ENCODE measurements around the gene TAAR8.
"Not testable (repeated sequence)": the region's sequence is repeated elsewhere in the genome, so short reads cannot be mapped to it uniquely, and the experiment has no call there.

The TAAR8 gene

DNA sequence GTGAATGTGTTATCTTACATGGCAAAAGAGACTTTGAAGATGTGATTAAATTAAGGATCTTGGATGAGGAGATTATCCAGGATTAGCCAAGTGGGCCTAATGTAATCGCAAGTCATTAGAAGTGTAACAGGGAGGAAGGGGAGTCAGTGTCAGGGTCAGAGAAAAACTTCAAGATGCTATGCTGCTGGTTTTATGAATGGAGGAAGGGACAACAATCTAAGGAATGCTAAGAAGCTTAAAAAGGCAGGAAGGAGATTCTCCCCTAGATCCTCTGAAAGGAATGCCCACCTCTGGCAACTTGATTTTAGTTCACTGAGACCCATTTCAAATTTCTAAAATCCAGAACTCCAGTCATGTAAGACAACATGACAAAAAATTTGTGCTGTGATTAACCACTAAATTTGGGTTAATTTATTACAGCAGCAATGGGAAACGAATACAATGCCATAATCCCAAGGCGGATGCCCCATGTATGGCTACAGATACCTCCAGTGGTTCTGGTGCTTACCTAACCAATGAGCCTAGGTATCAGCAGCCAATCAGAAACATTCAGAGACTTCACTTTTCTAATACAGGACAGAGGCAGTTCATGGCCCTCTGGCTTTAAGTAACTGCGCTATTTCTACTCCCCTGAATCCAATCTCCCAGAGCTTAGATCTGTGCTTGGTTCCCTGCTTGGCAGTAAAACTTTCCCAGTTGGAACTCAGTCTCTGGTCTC lies 3.6 kb upstream of the TAAR8 start:
- DNase-seq: no peak

DNA sequence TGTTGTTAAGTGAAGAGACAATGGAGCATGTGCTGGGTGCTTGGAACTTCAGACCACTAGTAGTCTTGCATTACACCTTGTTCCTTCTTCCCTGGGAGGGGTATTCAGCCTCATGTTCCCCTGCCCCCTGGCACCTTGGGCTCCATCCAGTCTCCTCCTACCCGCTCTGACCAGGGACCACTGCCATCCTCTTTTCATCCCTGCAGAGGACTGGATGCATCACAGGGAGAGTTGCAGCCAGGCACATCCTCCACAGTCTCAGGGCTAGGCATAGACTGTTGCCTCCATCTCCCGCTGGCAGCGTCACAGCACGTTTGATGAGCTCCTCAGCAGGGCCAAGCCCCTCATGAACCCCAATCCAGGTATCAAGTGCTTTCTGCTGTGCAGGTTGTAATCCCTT lies 1.3 kb upstream of the TAAR8 start:
- no peak for DNase-seq

DNA sequence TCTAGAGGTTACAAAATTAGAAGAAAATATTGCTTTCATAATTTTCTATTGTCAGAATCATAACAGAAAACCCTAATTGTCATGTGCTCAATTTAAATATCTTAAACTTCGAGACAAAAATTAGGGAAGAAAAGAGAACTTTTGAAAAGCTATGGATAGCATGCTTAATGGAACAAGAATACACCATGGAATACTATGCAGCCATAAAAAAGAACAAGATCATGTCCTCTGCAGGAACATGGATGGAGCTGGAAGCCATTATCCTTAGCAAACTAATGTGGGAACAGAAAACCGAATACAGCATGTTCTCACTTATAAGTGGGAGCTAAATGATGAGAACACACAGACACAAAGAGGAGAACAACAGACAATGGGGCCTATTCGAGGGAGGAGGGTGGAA lies 7.6 kb downstream of the TAAR8 start:
- not testable (repeated sequence) for DNase-seq

DNA sequence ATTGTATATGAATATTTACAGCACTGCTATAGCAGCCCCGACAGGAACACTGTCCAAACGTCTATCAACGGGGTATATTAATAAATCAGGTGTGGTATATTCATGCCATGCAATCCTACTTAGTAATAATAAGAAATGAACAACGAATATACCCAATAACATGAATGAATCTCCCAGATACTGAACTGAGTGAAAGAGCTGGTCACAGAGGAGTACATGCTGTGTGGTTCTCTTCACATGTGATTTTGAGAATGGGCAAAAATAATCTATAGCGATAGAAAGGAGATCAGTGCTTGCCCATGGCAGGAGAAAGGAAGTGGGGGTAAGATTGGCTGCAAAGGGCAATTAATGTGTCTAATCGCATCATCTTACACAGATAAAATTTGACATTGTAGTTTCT lies 13.9 kb downstream of the TAAR8 start:
- no peak for DNase-seq

DNA sequence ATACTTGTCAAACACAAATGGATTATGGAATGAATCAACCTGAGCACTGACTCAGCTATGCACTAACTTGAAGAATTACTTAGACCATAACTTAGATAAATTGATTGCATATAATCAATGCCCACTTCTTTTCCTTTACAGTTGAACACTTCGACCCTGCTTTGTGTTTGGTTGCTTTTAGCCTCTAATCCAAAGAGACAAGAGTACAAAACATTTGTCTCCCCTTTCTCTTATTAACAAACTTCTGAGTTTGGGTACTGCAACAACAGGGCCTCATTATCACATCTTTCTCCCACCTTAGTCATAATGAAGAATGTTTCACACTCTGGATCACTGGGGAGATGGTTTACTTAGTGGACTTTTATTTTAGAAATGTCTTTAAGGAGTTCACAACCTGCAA lies 15.1 kb downstream of the TAAR8 start:
- no peak for DNase-seq

DNA sequence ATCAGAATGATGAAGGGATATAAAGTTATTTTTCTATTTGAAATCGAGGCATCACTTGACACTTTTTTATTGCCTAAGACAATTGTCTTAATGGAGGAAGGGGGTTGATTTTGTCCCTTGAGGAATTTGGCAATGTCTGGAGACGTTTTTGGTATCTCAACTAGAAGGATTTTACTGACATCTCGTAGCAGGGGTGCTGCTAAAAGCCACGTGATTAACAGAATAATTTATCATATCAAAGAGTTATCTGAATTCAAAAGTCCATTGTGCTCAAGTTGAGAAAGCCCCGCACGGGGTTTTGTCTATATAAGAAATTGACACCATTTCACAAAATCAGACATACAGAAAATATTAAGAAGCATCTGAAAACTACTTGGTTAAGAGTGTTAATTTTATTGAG lies 16.1 kb downstream of the TAAR8 start:
- no peak for DNase-seq

DNA sequence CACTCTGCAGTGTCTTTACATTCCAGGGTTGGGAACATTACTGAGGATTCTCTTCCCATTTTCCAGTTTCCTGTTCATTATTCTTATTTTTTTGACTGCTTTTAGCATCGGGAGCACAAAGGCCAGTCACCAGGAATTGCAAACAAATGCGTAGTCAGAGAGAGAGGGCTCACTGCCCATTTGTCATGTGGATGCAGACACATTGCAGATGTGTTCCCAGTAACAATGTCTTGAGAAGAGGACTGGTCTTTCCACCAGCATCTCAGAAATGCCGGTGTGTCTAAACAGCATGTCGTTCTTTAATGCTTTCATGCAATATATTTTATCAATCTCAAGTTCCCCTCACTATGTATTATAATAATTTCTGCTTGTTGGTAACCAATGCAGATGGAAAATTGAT lies 16.7 kb downstream of the TAAR8 start:
- DNase-seq: no peak

DNA sequence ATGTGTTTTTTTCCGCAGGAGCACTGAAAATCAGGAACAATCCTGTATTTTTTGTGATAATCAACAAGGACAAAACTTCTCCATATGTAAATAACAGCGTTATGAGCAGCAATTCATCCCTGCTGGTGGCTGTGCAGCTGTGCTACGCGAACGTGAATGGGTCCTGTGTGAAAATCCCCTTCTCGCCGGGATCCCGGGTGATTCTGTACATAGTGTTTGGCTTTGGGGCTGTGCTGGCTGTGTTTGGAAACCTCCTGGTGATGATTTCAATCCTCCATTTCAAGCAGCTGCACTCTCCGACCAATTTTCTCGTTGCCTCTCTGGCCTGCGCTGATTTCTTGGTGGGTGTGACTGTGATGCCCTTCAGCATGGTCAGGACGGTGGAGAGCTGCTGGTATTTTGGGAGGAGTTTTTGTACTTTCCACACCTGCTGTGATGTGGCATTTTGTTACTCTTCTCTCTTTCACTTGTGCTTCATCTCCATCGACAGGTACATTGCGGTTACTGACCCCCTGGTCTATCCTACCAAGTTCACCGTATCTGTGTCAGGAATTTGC lies 17.8 kb downstream of the TAAR8 start, which contains the start of gene TAAR6:
Gene TAAR6 (plus strand): TSS at position 102 of the 557 bp plus-strand sequence. CDS start 0 bp downstream, at position 102.
- DNase-seq: no peak

DNA sequence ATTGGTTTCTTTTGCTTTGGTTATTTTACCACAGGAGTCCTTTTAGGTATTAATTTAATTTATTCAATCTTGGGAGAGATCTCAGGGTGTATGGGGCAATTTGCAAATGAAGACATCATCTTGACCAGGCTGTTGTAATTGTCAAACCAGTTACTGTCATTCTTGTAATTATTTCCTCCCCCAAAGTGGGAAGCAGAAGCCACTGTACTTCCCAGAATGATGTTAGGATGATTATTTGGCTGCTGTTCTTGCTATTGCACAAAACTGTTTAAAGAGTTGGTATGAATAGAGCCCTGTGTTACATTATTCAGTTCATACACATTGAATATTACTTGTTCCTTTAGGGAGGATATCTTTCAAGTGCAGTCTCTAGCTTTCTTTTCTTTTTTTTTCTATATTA lies 19.3 kb downstream of the TAAR8 start:
- DNase-seq: no peak

DNA sequence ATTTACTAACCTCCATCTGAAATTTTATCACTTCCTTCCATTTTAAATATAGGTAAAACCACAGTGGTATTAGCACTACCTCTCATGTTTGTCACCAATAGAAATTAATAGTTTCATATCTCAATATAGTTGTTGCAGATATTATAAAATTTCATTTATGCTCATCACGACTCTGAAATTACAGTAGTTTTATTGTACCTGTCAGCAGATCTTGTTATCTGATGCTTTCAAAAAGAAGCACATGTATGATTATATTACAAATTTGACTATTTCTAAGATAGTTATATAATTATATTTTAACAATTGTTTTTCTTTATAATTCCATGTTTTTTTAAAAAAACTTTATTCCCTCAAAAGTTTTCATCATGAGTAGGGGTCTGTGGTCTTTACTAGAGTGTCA lies 32.2 kb downstream of the TAAR8 start:
- DNase-seq: no peak

DNA sequence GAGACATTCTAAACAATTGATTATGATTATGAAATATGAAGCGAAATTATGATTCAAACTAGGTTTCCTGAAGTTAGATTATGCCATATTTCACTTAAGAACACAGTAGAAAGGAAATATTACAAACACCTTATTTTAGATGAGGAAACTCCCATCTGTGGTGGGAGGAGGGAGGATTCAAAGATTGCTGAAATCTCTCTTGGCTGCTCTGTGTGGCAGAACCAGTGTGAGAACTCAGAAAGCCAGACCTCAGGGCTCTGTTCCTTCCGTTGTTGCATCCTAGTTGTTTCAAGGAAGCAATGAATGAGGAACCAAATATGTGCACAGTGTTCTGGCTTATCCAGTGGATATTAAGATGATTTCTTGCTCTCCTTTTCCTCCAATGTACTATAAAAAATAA lies 35.0 kb downstream of the TAAR8 start:
- no peak for DNase-seq

DNA sequence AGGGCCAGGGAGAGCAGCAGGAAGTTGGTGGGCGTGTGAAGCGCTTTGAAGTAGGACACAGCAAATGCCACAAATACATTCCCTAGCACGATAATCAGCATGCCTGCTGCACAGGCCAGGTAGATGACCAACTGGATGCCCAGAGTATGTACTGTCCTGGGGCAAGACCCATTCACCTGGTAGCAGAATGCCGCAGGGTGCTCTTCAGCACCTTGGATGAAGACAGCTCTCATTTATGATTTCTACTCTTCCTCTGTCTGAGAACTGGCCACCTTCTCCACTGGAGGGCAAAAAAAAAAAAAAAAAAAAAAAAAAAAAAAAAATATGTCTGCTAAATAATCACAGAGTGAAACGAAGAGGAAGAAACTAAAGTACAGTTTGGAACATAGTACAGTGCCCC lies 37.0 kb downstream of the TAAR8 start, which contains the start of gene TAAR5:
Gene TAAR5 (minus strand): TSS at position 288 of the 400 bp plus-strand sequence. CDS start 55 bp downstream, at position 233.
- DNase-seq: no peak

DNA sequence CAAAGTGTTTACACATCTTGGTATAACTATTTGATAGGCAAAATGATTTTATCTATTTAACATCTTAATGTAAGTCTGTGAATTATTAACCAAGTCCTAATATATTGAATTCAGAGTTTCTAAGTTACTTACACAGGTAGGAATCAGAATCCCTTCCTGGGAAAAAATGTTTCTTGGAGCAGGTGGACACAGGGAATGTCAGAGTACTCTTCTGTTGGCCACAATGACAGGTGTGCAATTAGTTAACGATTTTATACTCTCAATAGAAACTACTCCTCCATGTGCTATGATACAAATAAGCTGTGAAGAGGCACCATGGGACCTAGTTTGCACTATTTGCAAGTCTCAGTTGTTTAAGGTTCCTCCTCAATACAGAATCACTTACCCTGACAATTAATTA lies 37.9 kb downstream of the TAAR8 start:
- no peak for DNase-seq

DNA sequence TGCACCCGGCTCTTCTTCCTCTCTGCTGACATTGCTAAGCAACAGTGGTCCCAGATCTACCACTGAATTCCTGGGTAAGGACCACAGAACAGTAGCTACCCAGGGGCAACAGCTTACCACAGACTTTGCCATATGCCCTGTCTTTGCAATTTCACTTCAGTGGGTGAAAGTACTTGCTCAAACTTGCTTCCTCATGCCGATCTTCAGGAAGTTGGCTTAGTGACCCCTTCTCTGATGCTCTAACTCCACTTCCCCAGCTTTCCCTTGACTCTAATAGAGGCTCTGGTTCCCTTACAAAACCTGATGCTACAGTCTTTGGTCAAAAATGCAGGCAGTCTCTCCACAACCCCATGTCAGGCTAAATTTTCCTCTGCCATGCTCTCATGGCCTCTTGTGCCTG lies 40.4 kb downstream of the TAAR8 start:
- no peak for DNase-seq

DNA sequence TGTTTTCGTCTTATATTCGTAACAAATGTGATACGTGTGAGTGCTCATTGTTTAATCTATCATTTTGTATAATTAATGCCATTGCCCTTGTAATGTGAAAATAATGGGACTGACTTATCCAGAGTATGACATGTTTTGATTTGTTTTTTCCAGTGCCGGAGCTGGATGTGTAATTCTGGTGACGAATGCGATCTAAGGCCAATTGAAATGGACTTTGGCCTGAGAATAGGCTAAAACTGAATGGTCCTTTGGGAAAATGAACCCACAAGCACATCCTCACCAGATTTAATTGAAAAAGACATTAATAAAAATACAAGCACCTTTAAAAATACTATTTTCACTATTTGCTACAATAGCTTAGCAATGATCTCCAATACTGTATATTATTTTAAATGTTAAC lies 43.7 kb downstream of the TAAR8 start:
- DNase-seq: no peak

DNA sequence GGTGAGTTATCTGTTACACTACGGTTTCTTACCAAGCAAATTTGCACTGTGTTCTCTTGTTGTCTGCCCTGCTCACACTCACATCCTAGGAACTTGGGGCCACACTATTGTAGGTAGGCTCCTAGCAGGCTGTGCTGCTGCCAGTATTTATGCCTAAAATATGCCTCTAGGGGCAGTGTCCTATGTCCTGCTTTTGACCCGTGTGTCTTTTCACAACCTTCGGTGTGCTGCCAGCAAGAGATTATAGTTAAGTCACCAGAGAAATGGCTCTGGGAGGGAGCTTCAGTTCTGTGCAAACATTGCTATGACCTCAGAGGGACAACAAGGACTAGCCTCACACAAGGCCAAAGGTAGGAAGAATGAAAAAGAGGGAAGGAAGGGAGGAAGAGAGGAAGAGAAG lies 46.0 kb downstream of the TAAR8 start:
- no peak for DNase-seq

DNA sequence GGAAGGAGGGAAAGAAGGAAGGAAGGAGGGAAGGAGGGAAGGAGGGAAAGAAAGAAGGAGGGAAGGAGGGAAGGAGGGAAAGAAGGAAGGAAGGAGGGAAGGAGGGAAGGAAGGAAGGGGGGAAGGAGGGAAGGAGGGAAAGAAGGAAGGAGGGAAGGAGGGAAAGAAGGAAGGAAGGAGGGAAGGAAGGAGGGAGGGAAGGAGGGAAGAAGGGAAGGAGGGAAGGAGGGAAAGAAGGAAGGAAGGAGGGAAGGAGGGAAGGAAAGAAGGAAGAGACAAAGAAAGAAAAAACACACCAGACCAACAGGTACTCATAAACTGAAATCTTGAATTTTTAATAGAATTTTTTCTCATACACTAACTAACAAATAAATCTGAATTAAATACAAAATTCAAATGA lies 48.4 kb downstream of the TAAR8 start:
- DNase-seq: not testable (repeated sequence)
